Gastroesophageal sphincter (tissue), 4 donors: Measurements from ENCODE around the gene ZNF133. TPM values are rescaled to one million over a fixed set of nuclear protein-coding genes. Genes with fewer than 3 reads are reported as not detected.
"Not testable (repeated sequence)": the region's sequence is repeated elsewhere in the genome, so short reads cannot be mapped to it uniquely, and the experiment has no call there.

ENCODE experiments used
- ATAC-seq: fragments of 150-250 bp; one replicate; pipeline ENCODE4 v1.9.1; 2016; ENCODE audit warnings: mild to moderate bottlenecking, moderate library complexity
- H3K27ac ChIP-seq, 4 donors: fragments of 200-600 bp; sonication (generic) in 3 of 4; 1 replicate in 3 of 4; 2 replicates in 1 of 4; pipeline ENCODE4 v1.5.1; 2016 to 2019
- H3K27me3 ChIP-seq: fragments of 200-600 bp; sonication (generic); one replicate; pipeline ENCODE4 v1.5.1; 2019
- H3K36me3 ChIP-seq, 2 donors: fragments of 200-600 bp; sonication (generic); one replicate each; pipeline ENCODE4 v1.5.1; 2019; ENCODE audit warnings: control low read depth in 1 of 2
- H3K4me1 ChIP-seq, 3 donors: fragments of 200-600 bp; sonication (generic); 1 replicate in 2 of 3; 2 replicates in 1 of 3; pipeline ENCODE4 v1.5.1; 2016 to 2019; ENCODE audit warnings: control low read depth in 2 of 3
- H3K4me3 ChIP-seq, 2 donors: fragments of 200-600 bp; sonication (generic); one replicate each; pipeline ENCODE4 v1.5.1; 2019; ENCODE audit warnings: mild to moderate bottlenecking in 1 of 2, moderate library complexity in 1 of 2
- H3K9me3 ChIP-seq, 3 donors: fragments of 200-600 bp; sonication (generic); one replicate each; pipeline ENCODE4 v1.5.1; 2017 to 2019; ENCODE audit warnings: control low read depth in 2 of 3
- EP300 ChIP-seq: sonication (generic); formaldehyde crosslinking; IDR thresholded peaks from one replicate; pipeline ENCODE4 v1.6.1; 2017; ENCODE audit warnings: antibody characterized with exemption, mild to moderate bottlenecking
- POLR2A ChIP-seq, 2 donors: fragments of 450-650 bp; IDR thresholded peaks; one replicate each; pipeline ENCODE4 v1.6.1; 2017; ENCODE audit warnings: antibody characterized with exemption in 2 of 2, mild to moderate bottlenecking in 2 of 2, moderate library complexity in 1 of 2
- POLR2AphosphoS5 ChIP-seq: sonication (generic); formaldehyde crosslinking; IDR thresholded peaks from one replicate; pipeline ENCODE4 v1.6.1; 2017; ENCODE audit warnings: antibody characterized with exemption
- WGBS, 2 donors: methylation state at CpG; one replicate each; pipeline ENCODE4 v1.1.5; 2018; ENCODE audit warnings: low coverage in 1 of 2; 5-methylcytosine and 5-hydroxymethylcytosine counted together
- total RNA-seq, 4 donors: library from RNA; depleted of rRNA; stranded (reverse); fragments of >200 nt; gene quantifications; one replicate each; pipeline ENCODE4 v1.1.0, GENCODE V29; 2016
- TF ChIP-seq, protein P1 (sequence below), 4 experiments: fragments of 200-600 bp in 2 of 4; fragments of 450-650 bp in 2 of 4; sonication (generic) in 1 of 4; IDR thresholded peaks; one replicate each; pipeline ENCODE4 v1.5.1; 2017 to 2019; ENCODE audit warnings: antibody characterized with exemption in 4 of 4, mild to moderate bottlenecking in 2 of 4, moderate library complexity in 2 of 4

The ZNF133 gene
- total RNA-seq, 4 donors from 2014 or later: 7.8 to 19.7 (median 16.8) TPM

GRCh38 chr20:18331694-18332093, 43.4 kb downstream of the ZNF133 start:
- WGBS, 2 donors: 82 to 97% methylated on average over 2 of the region's 2 CpGs
- H3K9me3 ChIP-seq: peaks cover 0 to 53% (median 0%) of the 10 kb centered on the region in 3 donors
- no peak for ATAC-seq
- H3K27me3 ChIP-seq: no peaks in the 10 kb centered on the region
- no peak overlapping the region for H3K27ac ChIP-seq
- H3K36me3 ChIP-seq: no peaks in the 10 kb centered on the region
- H3K4me3 ChIP-seq: no peak overlapping the region
- no peaks in the 10 kb centered on the region for H3K4me1 ChIP-seq
- TF ChIP-seq POLR2AphosphoS5: no peak
- TF ChIP-seq EP300: no peak
- TF ChIP-seq, protein P1, sequence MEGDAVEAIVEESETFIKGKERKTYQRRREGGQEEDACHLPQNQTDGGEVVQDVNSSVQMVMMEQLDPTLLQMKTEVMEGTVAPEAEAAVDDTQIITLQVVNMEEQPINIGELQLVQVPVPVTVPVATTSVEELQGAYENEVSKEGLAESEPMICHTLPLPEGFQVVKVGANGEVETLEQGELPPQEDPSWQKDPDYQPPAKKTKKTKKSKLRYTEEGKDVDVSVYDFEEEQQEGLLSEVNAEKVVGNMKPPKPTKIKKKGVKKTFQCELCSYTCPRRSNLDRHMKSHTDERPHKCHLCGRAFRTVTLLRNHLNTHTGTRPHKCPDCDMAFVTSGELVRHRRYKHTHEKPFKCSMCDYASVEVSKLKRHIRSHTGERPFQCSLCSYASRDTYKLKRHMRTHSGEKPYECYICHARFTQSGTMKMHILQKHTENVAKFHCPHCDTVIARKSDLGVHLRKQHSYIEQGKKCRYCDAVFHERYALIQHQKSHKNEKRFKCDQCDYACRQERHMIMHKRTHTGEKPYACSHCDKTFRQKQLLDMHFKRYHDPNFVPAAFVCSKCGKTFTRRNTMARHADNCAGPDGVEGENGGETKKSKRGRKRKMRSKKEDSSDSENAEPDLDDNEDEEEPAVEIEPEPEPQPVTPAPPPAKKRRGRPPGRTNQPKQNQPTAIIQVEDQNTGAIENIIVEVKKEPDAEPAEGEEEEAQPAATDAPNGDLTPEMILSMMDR (IDR thresholded peaks at IDR 0.05): no peak
- TF ChIP-seq POLR2A (IDR thresholded peaks at IDR 0.05): no peak

GRCh38 chr20:18349749-18350148, 61.4 kb downstream of the ZNF133 start:
- H3K27ac ChIP-seq, H3K9me3 ChIP-seq, H3K27me3 ChIP-seq, H3K4me3 ChIP-seq, H3K4me1 ChIP-seq, H3K36me3 ChIP-seq, ATAC-seq: not testable (repeated sequence)
- WGBS, 2 donors: 0 to 60% methylated on average over 1 to 3 of the region's 3 CpGs

- Histone ChIP-seq H3K27me3 (no peaks in the 10 kb centered on the region), H3K4me3 (no peak overlapping the region), H3K27ac (no peak overlapping the region), H3K36me3 (no peaks in the 10 kb centered on the region), H3K9me3 (peaks cover 0 to 7% (median 0%) of the 10 kb centered on the region in 3 donors), H3K4me1 (no peaks in the 10 kb centered on the region)
- ATAC-seq: no peak
- TF ChIP-seq POLR2AphosphoS5 (no peak), EP300 (no peak), POLR2A (IDR thresholded peaks at IDR 0.05) (no peak)
- TF ChIP-seq, protein P1 (IDR thresholded peaks at IDR 0.05): no peak
- WGBS, 2 donors: 100% methylated on average over 1 of the region's 1 CpG
Measured at GRCh38 chr20:18359854-18360253, 71.5 kb downstream of the ZNF133 start.

DNA sequence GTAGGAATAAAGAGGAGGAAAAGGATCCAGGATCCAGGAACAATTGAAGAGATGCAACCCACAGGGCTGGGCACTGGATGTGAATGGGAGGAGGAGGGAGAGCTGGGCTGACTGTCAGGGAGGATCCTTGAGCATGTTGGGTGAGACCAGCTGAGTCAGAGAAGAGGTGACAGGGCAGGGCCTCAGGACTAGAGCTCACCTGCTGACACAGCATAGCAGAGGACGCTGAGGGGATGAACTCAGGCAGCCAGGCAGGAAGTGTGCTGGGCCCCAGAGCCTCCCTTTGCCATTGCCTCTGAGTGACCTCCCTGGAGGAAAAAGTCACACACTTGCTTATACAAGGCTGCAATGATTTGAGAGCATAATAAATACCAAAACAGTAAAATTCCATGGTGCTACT, 72.3 kb downstream of the ZNF133 start:
- no peak overlapping the region for H3K27ac ChIP-seq
- TF ChIP-seq, protein P1 (IDR thresholded peaks at IDR 0.05): no peak
- TF ChIP-seq EP300 (no peak), POLR2AphosphoS5 (no peak), POLR2A (IDR thresholded peaks at IDR 0.05) (no peak)
- no peak for ATAC-seq
- H3K27me3 ChIP-seq: no peaks in the 10 kb centered on the region
- no peaks in the 10 kb centered on the region for H3K36me3 ChIP-seq
- WGBS, 2 donors: 11 to 38% methylated on average over 1 of the region's 1 CpG
- H3K4me1 ChIP-seq: no peaks in the 10 kb centered on the region
- no peak overlapping the region for H3K4me3 ChIP-seq
- peaks cover 0 to 3% (median 0%) of the 10 kb centered on the region in 3 donors for H3K9me3 ChIP-seq

DNA sequence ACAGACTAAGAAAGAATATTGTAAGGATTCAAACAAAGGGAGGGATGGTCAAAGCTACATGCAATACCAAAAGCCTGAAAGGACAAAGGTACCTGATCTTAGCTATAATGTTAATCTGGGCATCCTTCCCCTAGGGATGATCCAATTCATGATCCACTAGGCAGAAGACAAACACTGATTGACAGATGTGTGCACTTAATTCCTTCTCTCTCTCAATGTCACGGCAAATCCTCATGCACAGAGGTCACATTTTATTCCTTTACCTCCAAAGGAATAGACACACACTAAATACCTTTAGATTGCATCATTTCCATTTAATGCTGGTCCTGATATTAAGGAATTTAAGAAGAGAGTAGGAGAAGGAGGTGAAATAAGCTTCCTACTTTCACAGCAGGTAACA, 73.4 kb downstream of the ZNF133 start:
- H3K27ac ChIP-seq: no peak overlapping the region
- WGBS, 2 donors: 62 to 87% methylated on average over 1 of the region's 1 CpG

More for the DNA sequence above, 73.4 kb downstream of the ZNF133 start:
- no peak overlapping the region for H3K4me3 ChIP-seq
- H3K4me1 ChIP-seq: no peaks in the 10 kb centered on the region
- H3K36me3 ChIP-seq: no peaks in the 10 kb centered on the region
- no peaks in the 10 kb centered on the region for H3K27me3 ChIP-seq
- TF ChIP-seq POLR2A (IDR thresholded peaks at IDR 0.05) (no peak), EP300 (no peak), POLR2AphosphoS5 (no peak)
- TF ChIP-seq, protein P1 (IDR thresholded peaks at IDR 0.05): no peak
- no peak for ATAC-seq
- no peaks in the 10 kb centered on the region for H3K9me3 ChIP-seq
